NCI-H1417 treated with DMSO at 0.1 percent for 48 hours (cell line): ENCODE results near the gene HMGCS2.
"Not testable (repeated sequence)": the region's sequence is repeated elsewhere in the genome, so short reads cannot be mapped to it uniquely, and the experiment has no call there.

Source experiments
- DNase-seq: peaks from one replicate; lab custom pipeline; 2025; lab: John Stamatoyannopoulos, UW

Gene HMGCS2

GRCh38 chr1:119787776-119788175 lies 19.1 kb upstream of the HMGCS2 start:
- no peak for DNase-seq

GRCh38 chr1:119786473-119787050 lies 17.9 kb upstream of the HMGCS2 start:
- DNase-seq = not testable (repeated sequence)

- not testable (repeated sequence) for DNase-seq
Measured at GRCh38 chr1:119786046-119786445, 17.3 kb upstream of the HMGCS2 start.

GRCh38 chr1:119784191-119784781 lies 15.6 kb upstream of the HMGCS2 start:
- DNase-seq = no peak

GRCh38 chr1:119783354-119784185 lies 14.9 kb upstream of the HMGCS2 start:
- DNase-seq = no peak

- DNase-seq = no peak
Measured at GRCh38 chr1:119782631-119783325, 14.1 kb upstream of the HMGCS2 start.

GRCh38 chr1:119781434-119782210 lies 12.9 kb upstream of the HMGCS2 start:
- no peak for DNase-seq

GRCh38 chr1:119779869-119780356 lies 11.2 kb upstream of the HMGCS2 start:
- DNase-seq = no peak

- no peak for DNase-seq
Measured at GRCh38 chr1:119778886-119779560, 10.3 kb upstream of the HMGCS2 start.

- DNase-seq = no peak
Measured at GRCh38 chr1:119778359-119778758, 9.7 kb upstream of the HMGCS2 start.

GRCh38 chr1:119774746-119775490 lies 6.2 kb upstream of the HMGCS2 start:
- DNase-seq = no peak

- DNase-seq = peak; percentile 11
Measured at GRCh38 chr1:119773711-119774241, 5.1 kb upstream of the HMGCS2 start.

GRCh38 chr1:119772298-119772697 lies 3.6 kb upstream of the HMGCS2 start:
- DNase-seq = no peak

GRCh38 chr1:119771770-119772169 lies 3.1 kb upstream of the HMGCS2 start:
- no peak for DNase-seq

- DNase-seq = no peak
Measured at GRCh38 chr1:119771016-119771415, 2.3 kb upstream of the HMGCS2 start.

GRCh38 chr1:119767486-119767885 lies 1.2 kb downstream of the HMGCS2 start:
- no peak for DNase-seq

- no peak for DNase-seq
Measured at GRCh38 chr1:119766374-119766794, 2.3 kb downstream of the HMGCS2 start.

- no peak for DNase-seq
Measured at GRCh38 chr1:119764220-119764619, 4.5 kb downstream of the HMGCS2 start.

GRCh38 chr1:119762953-119763352 lies 5.8 kb downstream of the HMGCS2 start:
- DNase-seq = no peak

- no peak for DNase-seq
Measured at GRCh38 chr1:119762409-119762808, 6.3 kb downstream of the HMGCS2 start.
